Measurements from ENCODE around the gene TOMM40.
"Not testable (repeated sequence)": the region's sequence is repeated elsewhere in the genome, so short reads cannot be mapped to it uniquely, and the experiment has no call there.

Gene TOMM40

GRCh38 chr19:44872661-44873060, 18.4 kb upstream of the TOMM40 start:
- DNase-seq = no peak

DNA sequence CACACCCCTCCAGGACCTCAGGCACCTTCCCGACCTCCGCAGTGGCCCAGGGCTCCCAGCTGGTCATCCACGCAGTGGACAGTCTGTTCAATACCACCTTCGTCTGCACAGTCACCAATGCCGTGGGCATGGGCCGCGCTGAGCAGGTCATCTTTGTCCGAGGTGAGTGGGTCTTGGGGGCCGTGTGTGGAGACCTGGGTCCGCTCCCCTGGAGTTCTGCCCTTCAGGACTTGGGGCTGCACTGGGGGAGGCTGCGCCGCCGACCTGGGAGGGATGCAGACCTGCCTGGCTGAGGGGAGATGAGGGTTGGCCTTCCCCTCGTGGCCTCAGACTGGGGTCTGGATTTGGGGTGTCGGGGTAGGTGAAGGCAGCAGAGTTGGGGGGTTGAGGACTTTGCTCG, 16.7 kb upstream of the TOMM40 start:
- DNase-seq = no peak

DNA sequence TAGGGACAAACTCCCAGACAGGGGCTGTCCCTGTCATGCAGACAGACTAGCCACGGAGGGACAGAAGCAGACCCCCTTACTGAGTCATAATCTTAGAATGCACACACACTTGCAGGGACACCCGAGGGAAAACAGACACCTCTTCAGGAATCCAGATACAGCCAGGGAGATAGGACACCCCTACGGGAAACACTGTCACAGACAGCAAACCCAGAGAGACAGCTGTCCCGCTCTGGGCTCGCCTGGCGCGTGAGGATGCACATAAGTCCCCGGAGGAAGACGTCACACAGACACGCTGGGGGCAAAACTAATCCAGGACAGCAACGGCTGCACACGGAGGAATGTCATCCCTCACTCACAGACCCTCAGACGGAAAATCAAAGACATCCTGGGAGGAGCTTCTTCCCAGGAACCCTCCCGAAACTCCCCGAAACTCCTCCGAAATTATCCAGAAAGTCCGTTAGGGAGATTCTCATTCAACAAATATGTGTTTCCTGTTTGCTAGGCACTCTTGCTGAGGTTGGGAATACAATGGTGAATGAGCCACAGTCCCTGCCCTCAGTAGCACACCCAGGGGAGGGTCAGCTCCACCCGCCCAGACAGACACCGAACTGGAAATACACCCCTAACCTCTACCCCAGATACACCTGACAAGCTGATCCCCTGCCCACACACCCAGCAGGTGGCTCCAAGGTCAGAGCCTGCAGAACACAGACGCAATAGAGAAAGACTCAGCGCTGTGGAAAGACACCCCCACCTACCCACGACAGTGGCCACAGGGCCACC, 15.2 kb upstream of the TOMM40 start:
- DNase-seq = no peak

DNA sequence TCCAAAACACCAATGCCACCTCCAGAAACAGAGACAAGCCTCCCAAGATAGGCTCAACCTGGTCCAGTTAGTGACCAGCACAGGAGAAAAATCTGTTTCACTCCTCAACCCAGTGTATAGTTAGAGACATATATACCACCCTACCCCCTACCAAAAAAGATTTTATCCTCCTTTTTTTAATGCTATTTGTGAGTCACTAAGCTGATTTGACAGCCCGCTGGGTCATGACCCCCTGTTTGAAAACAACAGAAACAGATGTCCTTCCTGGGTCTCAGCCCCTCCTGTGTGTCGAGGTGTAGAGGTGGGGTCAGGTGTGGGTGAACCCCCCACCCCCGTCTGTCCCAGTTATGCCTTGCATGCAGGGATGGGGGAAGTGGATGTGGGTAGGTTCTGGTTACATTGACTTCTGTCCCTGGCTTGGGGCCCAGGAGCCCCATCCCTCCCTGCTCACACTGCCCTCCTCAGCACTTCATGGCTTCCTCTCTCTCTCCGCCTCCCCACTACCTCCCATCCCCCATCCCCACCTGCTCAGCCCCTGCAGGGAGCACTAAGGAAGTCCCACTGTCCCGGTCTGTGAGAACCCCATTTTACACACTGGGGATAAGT, 14.0 kb upstream of the TOMM40 start:
- DNase-seq = no peak

DNA sequence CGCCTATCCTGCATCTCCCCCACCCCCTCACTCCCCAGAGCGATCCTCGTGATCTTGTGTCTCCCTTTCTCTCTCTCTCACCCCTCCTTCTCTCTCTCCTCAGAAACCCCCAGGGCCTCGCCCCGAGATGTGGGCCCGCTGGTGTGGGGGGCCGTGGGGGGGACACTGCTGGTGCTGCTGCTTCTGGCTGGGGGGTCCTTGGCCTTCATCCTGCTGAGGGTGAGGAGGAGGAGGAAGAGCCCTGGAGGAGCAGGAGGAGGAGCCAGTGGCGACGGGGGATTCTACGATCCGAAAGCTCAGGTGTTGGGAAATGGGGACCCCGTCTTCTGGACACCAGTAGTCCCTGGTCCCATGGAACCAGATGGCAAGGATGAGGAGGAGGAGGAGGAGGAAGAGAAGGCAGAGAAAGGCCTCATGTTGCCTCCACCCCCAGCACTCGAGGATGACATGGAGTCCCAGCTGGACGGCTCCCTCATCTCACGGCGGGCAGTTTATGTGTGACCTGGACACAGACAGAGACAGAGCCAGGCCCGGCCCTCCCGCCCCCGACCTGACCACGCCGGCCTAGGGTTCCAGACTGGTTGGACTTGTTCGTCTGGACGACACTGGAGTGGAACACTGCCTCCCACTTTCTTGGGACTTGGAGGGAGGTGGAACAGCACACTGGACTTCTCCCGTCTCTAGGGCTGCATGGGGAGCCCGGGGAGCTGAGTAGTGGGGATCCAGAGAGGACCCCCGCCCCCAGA, 12.8 kb upstream of the TOMM40 start:
- DNase-seq = no peak

DNA sequence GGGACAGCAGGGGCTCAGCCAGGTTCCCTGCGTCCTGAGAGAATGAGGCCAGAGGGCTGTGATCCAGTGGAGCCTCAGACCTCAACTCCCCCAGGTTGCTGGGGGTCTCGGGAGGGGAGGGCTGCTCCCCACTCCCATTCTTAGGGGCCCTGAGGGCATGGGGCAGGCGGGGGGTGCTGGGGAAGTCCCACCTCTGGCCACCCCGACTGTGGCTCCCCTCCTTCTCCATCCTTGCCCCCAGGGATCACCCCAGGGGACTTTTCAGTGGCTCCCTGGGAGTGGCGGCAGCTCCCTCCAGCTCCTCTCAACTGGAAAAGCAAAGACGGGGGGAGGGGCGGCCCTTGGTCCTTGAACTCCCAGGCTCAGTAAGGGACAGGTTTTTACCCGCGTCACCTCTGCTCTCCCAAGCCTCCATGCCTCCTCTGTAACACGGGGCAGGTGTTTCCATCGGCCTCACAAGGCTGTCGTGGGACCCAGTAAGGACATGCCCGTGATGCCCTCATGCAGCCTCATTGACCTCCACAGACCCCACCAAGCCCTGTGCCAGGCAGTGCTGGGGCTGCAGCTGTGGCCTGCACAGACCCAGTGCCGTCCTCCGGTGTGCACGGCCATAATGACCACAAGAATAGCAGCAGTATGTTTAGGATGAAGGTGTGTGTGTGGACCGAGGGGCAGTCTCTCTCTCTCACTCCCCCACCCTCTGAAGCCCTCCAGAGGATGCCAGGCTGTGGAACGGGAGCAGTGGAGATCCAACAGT, 11.6 kb upstream of the TOMM40 start:
- DNase-seq = no peak

DNA sequence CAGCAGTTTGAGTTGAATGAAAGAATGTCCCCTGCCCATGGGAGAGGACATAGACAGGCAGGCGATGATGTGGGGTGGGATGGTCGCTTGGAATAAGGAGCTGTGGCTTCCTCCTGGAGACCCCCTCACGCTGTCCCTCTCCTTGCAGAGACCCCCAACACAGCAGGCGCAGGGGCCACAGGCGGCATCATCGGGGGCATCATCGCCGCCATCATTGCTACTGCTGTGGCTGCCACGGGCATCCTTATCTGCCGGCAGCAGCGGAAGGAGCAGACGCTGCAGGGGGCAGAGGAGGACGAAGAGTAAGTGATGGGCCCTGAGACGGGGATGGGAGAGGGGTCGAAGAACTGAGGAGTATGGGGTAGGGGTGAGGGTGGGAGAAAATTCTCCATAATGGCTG, 9.0 kb upstream of the TOMM40 start:
- no peak for DNase-seq

GRCh38 chr19:44882619-44883397, 8.2 kb upstream of the TOMM40 start:
- not testable (repeated sequence) for DNase-seq

- no peak for DNase-seq
Observed at GRCh38 chr19:44883922-44884321, 7.1 kb upstream of the TOMM40 start.

DNA sequence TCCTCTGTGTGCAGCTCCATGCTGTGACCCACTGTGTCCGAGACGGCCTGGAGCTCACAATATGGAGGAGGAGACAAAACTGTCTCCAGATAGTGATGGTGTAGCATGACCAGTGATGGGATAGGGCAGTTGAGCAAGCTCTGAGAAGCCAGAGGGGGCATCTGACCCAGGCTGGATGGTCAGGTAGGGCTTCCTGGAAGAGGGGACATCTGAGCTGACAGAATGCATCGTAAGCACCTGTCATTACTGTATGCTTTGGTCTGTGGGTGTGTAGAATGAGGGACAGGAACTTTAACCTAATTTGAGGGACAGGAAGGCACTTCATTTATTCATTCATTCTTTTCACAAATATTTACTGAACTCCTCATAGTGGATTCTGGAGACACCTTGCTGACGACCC, 6.5 kb upstream of the TOMM40 start:
- DNase-seq = no peak

GRCh38 chr19:44886141-44886540, 4.9 kb upstream of the TOMM40 start:
- no peak for DNase-seq

DNA sequence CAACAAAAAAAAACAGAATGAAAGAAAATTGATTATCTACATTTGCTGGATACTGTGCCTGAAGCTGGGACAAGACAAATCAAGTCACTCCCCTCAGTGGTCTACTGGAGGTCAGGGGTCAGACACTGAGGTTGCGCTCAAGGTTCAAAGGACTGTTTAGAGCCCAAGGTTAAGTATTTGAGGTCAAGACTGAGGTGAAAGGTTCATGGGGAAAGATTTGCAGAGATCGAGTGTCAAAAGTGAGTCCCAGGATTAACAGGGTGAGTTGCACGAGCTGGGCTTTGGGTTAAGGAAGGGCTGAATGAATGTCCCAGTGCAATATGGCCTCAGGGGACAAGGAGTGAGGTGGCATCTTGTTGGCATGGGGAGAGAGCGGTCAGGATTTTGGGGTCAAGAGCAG, 3.4 kb upstream of the TOMM40 start:
- DNase-seq = no peak

- DNase-seq = not testable (repeated sequence)
Observed at GRCh38 chr19:44888335-44888734, 2.7 kb upstream of the TOMM40 start.

DNA sequence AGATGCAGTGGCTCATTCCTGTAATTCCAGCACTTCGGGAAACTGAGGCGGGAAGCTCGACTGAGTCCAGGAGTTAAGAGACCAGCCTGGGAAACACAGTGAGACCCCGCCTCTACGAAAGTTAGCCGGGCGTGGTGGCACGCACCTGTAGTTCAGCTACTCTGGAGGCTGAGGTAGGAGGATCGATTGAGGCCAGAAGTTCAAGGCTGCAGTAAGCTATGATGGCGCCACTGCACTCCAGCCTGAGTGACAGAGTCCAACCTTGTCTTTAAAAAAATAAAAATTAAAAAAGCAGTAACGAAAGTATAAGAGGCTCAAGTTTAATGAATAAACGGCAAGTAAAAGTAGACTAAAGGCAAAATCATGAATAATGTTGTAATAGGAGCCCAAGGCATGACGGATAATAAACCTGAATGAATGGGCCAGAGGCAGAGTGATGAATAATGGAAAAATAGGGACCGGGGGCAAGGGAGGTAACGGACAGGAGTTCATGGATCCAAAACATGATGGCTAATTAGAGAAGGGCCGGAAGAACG, 1.2 kb upstream of the TOMM40 start:
- DNase-seq = no peak

DNA sequence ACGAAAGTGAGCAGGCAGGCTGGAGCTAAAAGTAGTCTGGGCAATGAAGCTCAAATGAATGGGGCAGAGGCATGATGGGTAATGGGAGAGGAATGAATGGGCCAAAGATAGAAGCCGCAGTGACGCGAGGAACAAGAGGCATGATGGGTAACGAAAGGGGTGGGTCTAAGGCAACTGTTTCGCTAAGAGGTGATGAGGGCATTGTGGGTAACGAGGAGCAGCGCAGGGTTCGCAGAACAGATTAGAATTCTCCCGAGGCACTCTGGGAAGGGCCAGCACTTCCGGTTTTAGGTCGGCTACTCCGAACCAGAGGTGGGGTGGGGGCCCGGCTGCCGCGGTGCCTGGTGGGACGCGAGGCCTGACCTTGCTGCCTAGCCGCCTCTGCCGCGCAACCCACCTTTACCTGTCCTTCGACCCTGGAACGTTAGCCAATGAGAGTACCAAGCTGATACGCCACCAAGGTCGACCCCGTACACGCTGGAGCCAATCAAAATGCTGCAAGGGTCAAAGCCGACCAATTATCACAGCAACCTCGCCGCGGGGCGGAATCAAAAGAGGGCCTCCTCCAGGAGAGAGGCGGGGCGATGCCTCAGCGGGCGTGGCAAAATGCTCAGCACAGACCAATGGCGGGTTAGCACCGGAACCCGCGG, 563 bp upstream of the TOMM40 start:
- DNase-seq = peak; percentile 100

DNA sequence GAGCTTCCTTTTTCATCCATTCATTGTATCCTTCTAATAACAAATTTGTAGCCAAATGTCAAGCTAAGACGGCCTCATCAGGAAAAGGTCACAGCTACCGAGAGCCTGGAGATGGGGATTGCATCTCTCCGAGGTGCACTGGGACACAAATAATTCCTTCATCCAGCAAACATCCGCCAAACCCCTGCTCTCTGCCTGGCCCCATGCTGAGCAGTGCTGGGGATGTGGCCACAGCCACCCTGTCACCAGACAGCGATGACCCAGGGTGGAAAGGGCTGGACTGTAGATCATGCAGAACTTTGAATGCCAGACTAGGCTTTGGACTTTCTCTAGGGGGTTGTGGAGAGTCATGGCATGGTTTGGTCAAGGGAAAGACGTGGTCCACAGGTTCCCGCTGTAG, 1.9 kb downstream of the TOMM40 start:
- no peak for DNase-seq

- no peak for DNase-seq
Observed at GRCh38 chr19:44893332-44894051, 2.4 kb downstream of the TOMM40 start.

DNA sequence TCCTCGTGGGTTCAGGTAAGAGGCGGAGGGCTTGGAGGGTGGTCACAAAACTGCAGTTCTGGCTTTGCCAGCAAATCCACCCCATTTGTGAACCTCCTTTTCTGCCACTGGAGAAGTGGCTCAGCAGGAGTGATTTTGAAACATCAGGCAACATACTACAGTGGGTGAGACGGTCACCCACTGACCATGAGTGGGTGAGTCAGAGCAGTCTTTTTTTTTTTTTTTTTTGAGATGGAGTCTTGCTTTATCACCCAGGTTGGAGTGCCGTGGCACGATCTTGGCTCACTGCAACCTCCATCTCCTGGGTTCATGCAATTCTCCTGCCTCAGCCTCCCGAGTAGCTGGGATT, 3.0 kb downstream of the TOMM40 start:
- DNase-seq = no peak

DNA sequence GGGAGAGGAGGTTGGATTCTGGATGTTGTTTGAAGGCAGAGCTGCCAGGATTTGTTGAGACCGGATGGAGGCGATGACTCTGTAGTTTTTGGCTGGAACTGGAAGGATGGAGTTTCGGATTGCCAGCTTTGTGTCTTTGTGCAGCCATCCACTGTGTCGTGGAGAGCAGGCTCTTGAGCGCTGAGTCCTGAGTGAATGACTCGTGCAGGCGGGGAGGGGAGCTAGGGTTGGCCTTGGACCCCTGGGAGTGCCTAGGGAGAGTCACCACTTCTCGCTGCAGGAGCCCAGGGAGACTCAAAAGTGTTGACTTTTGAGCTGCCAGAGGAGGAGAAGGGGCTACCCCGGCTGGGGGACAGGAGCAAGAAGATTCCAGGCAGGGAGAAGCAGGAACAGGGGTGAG, 3.9 kb downstream of the TOMM40 start:
- no peak for DNase-seq

- no peak for DNase-seq
Observed at GRCh38 chr19:44897835-44898234, 6.8 kb downstream of the TOMM40 start.

Data from stimulated activated CD4-positive, alpha-beta T cell treated with anti-CD3 and anti-CD28 coated beads, Interleukin-1b, Interleukin-23, amount 100 ng/mL, for 48 hours (primary cell).